K562 (cell line): ENCODE measurements around the gene PSMA5. TPM values are rescaled to one million over a fixed set of nuclear protein-coding genes. Genes with fewer than 3 reads are reported as not detected.

Source experiments
- BACH1 ChIP-seq: fragments of 200-800 bp; sonication (Bioruptor generic); IDR thresholded peaks from 2 replicates; pipeline ENCODE4 v1.6.1; 2016; ENCODE audit warnings: missing genetic modification characterization, missing compliant biosample characterization
- CHAMP1 ChIP-seq: fragments of 450-650 bp; IDR thresholded peaks from 2 replicates; pipeline ENCODE4 v1.6.1; 2016; ENCODE audit warnings: mild to moderate bottlenecking
- CUX1 ChIP-seq: fragments of 200-800 bp; sonication (Bioruptor generic); IDR thresholded peaks from 2 replicates; pipeline ENCODE4 v1.6.1; 2016; ENCODE audit warnings: missing genetic modification characterization, missing compliant biosample characterization
- FOXJ2 ChIP-seq: fragments of 200-800 bp; sonication (Bioruptor generic); IDR thresholded peaks from 2 replicates; pipeline ENCODE4 v1.6.1; 2016; ENCODE audit warnings: missing genetic modification characterization, missing compliant biosample characterization
- FOXO4 ChIP-seq: fragments of 450-650 bp; formaldehyde crosslinking; IDR thresholded peaks from 2 replicates; pipeline ENCODE4 v1.4.0; 2020; ENCODE audit warnings: mild to moderate bottlenecking, moderate library complexity
- HDAC6 ChIP-seq: IDR thresholded peaks from 2 replicates; pipeline ENCODE4 v1.6.1; 2012; ENCODE audit warnings: low read depth, mild to moderate bottlenecking, control low read depth, inconsistent platforms, low read length, moderate library complexity
- HIVEP1 ChIP-seq: fragments of 250-450 bp; sonication (Bioruptor Pico); IDR thresholded peaks from 2 replicates; pipeline ENCODE4 v1.4.0; 2020; ENCODE audit warnings: mild to moderate bottlenecking
- RBM25 ChIP-seq: fragments of 200-400 bp; formaldehyde crosslinking; IDR thresholded peaks from 2 replicates; pipeline ENCODE4 v1.6.1; 2018; ENCODE audit warnings: low read length, low read depth, moderate library complexity; ENCODE audit not compliant: severe bottlenecking
- SMAD4 ChIP-seq: fragments of 250-450 bp; sonication (Bioruptor Pico); conservative IDR thresholded peaks from 2 replicates; pipeline ENCODE4 v1.8.0; 2021; ENCODE audit warnings: inconsistent platforms, mild to moderate bottlenecking, moderate library complexity
- STAT5A ChIP-seq: IDR thresholded peaks from 2 replicates; pipeline ENCODE4 v1.6.1; 2012; ENCODE audit warnings: low read length, inconsistent platforms, borderline replicate concordance
- TRIM24 ChIP-seq, 2 experiments: fragments of 450-650 bp; IDR thresholded peaks; 2 replicates each; pipeline ENCODE4 v1.6.1; 2016
- TSHZ1 ChIP-seq: fragments of 250-450 bp; sonication (Bioruptor Pico); IDR thresholded peaks from 2 replicates; pipeline ENCODE4 v1.4.0; 2020; ENCODE audit warnings: mild to moderate bottlenecking, moderate library complexity
- polyA plus RNA-seq, 8 experiments: library from polyadenylated mRNA; depleted of rRNA in 4 of 8; stranded (reverse) in 5 of 8; unstranded in 3 of 8; fragments of >200 nt; fragmentation: Nextera tagmentation in 2 of 8; fragmentation: Illumina TruSeq in 1 of 8; extraction: Ambion mirVana in 2 of 8; extraction: Trizol in 1 of 8; gene quantifications; 2 replicates each; pipeline versions ENCODE4 v1.2.1 to v1.2.3, GENCODE V29; 2011 to 2014; ENCODE audit warnings: inconsistent platforms in 1 of 8, missing spikeins in 1 of 8
- total RNA-seq, 7 experiments: library from RNA; depleted of rRNA in 6 of 7; stranded (reverse); fragments of >200 nt in 6 of 7; fragmentation: Illumina TruSeq in 2 of 7; extraction: Trizol in 2 of 7; gene quantifications; 2 replicates each; pipeline versions ENCODE4 v1.2.1 to v1.2.3, GENCODE V29; 2011 to 2021; ENCODE audit warnings: low replicate concordance in 1 of 7

Gene PSMA5
- total and polyA plus RNA-seq, 9 of the 15 experiments (the other 6 are each of a cell fraction or from before 2014, with no cell fraction given), result 82.6 to 542 (median 287) TPM

- TF ChIP-seq RBM25 (no peak), BACH1 (tag) (no peak; the same call in 1 of the 2 replicates), TSHZ1 (no peak), CUX1 (CRISPR knock-in tag) (no peak), TRIM24 (IDR thresholded peaks at IDR 0.05) (no peak), FOXO4 (CRISPR knock-in tag) (no peak), FOXJ2 (tag) (no peak), HIVEP1 (CRISPR knock-in tag) (no peak), CHAMP1 (no peak), HDAC6 (no peak), SMAD4 (CRISPR knock-in tag) (peak; percentile 24; the same call in 1 of the 2 replicates), STAT5A (0 out of 2 replicates have a peak, but pooled peaks have one; percentile 15)
Measured at GRCh38 chr1:109388884-109389637, 37.2 kb downstream of the PSMA5 start (continued).
